Body of pancreas (tissue), 4 donors: ENCODE measurements around the gene RHBDF2.
A peak's percentile ranks its signal among the peaks of the same experiment; 100 is the strongest.

Experiments used
- POLR2A ChIP-seq, 3 donors: fragments of 450-650 bp; IDR thresholded peaks; one replicate each; pipeline ENCODE4 v1.6.1; 2016; ENCODE audit warnings: antibody characterized with exemption in 3 of 3, mild to moderate bottlenecking in 2 of 3
- TF ChIP-seq, protein P1 (sequence below), 7 experiments: fragments of 450-650 bp in 4 of 7; fragments of 200-600 bp in 3 of 7; sonication (generic) in 3 of 7; IDR thresholded peaks; one replicate each; pipeline ENCODE4 v1.5.1; 2016 to 2019; ENCODE audit warnings: antibody characterized with exemption in 7 of 7

DNA sequence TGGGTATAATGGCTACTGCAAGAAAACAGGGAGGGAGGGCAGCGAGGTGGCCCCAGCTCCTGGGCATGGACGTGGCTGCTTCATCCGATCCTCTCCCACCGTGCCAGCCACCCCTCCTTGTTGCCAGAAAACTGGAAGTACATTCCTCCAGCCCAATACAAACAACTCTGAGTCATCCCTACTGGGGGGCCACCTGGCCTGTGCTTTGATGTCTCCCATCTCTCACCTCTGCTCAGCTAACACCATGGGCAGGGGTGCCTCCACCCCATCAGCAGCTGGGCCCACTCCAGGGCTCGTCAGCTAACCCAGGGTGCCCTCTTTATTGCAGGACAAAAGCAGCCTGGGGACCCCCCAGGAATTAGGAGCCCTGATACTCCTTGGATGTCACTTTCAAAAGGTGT is 2.0 kb downstream of the RHBDF2 start:
- TF ChIP-seq, protein P1, sequence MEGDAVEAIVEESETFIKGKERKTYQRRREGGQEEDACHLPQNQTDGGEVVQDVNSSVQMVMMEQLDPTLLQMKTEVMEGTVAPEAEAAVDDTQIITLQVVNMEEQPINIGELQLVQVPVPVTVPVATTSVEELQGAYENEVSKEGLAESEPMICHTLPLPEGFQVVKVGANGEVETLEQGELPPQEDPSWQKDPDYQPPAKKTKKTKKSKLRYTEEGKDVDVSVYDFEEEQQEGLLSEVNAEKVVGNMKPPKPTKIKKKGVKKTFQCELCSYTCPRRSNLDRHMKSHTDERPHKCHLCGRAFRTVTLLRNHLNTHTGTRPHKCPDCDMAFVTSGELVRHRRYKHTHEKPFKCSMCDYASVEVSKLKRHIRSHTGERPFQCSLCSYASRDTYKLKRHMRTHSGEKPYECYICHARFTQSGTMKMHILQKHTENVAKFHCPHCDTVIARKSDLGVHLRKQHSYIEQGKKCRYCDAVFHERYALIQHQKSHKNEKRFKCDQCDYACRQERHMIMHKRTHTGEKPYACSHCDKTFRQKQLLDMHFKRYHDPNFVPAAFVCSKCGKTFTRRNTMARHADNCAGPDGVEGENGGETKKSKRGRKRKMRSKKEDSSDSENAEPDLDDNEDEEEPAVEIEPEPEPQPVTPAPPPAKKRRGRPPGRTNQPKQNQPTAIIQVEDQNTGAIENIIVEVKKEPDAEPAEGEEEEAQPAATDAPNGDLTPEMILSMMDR (IDR thresholded peaks at IDR 0.05): no peak
- TF ChIP-seq POLR2A (IDR thresholded peaks at IDR 0.05): peak in 2 of 3 donors; percentile 3 to 5
